Measurements from ENCODE around the gene PSMC1. TPM values are rescaled to one million over a fixed set of nuclear protein-coding genes. Genes with fewer than 3 reads are reported as not detected.

PSMC1 gene
- total RNA-seq, 6 experiments from 2014 or later: 40.1 to 79.0 (median 54.4) TPM

DNA sequence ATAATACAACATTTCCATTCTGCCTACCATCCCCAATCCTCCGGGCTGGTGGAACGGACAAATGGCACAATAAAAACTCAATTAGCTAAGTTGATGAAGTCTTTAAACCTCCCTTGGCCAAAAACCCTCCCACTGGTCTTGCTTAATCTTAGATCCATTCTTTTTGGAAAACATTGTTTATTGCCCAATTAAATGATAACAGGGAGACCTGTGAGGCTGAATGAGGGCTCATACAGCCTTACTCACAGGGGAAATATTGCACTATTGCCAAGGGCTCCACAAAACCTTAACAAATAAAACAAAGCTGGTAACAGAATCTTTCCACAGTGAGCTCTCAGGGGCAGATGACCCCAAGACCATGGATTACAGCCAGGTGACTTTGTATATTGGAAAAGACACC lies 7.8 kb upstream of the PSMC1 start:
- H3K4me3 ChIP-seq: no peak overlapping the region
- no peaks in the 10 kb centered on the region for H3K4me1 ChIP-seq
- TF ChIP-seq, protein P1, sequence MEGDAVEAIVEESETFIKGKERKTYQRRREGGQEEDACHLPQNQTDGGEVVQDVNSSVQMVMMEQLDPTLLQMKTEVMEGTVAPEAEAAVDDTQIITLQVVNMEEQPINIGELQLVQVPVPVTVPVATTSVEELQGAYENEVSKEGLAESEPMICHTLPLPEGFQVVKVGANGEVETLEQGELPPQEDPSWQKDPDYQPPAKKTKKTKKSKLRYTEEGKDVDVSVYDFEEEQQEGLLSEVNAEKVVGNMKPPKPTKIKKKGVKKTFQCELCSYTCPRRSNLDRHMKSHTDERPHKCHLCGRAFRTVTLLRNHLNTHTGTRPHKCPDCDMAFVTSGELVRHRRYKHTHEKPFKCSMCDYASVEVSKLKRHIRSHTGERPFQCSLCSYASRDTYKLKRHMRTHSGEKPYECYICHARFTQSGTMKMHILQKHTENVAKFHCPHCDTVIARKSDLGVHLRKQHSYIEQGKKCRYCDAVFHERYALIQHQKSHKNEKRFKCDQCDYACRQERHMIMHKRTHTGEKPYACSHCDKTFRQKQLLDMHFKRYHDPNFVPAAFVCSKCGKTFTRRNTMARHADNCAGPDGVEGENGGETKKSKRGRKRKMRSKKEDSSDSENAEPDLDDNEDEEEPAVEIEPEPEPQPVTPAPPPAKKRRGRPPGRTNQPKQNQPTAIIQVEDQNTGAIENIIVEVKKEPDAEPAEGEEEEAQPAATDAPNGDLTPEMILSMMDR (IDR thresholded peaks at IDR 0.05): no peak
- no peak for TF ChIP-seq POLR2A (IDR thresholded peaks at IDR 0.05)
- intact Hi-C loops (cut with DNase I): no loop called here
- H3K27me3 ChIP-seq: no peaks in the 10 kb centered on the region
- H3K36me3 ChIP-seq: no peaks in the 10 kb centered on the region
- H3K27ac ChIP-seq: no peak overlapping the region
- no peaks in the 10 kb centered on the region for H3K9me3 ChIP-seq
- DNase-seq: no peak
- 92% methylated on average over 2 of the region's 2 CpGs for WGBS (ENCODE audit: insufficient coverage, low coverage, low lambda C conversion rate, missing lambda C conversion rate)
- ATAC-seq: no peak

DNA sequence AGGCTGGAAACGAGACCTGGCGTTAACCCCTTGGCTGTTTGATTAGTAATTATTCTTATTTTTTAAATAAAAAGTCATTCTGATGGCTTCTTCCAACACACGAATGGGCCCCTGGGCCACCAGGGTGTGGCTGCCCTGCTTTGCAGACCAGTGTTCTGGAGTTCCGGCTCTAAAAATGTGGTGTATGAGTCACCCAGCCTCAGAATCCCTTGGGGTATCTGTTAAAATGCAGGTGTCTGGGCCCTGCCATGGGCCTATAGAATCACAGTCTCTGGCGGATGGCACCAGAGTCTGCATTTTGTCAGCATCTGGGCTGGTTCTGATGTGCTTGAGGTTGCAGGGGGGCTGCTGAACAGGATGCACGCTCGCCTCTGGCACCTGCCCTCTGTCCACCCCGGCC lies 2.5 kb upstream of the PSMC1 start:
- no peak for DNase-seq
- intact Hi-C loops (cut with DNase I): no loop called here
- H3K36me3 ChIP-seq: peaks cover 0 to under 1% (median 0%) of the 10 kb centered on the region in 4 donors
- 68% methylated on average over 4 of the region's 8 CpGs for WGBS (ENCODE audit: insufficient coverage, low coverage, low lambda C conversion rate, missing lambda C conversion rate)
- no peak for ATAC-seq
- H3K27me3 ChIP-seq: no peaks in the 10 kb centered on the region
- H3K4me1 ChIP-seq: peaks cover 0 to 11% (median 3%) of the 10 kb centered on the region in 4 donors
- no peak overlapping the region for H3K27ac ChIP-seq
- TF ChIP-seq POLR2A (IDR thresholded peaks at IDR 0.05): no peak
- TF ChIP-seq, protein P1 (IDR thresholded peaks at IDR 0.05): no peak
- no peak overlapping the region for H3K4me3 ChIP-seq
- H3K9me3 ChIP-seq: no peaks in the 10 kb centered on the region

DNA sequence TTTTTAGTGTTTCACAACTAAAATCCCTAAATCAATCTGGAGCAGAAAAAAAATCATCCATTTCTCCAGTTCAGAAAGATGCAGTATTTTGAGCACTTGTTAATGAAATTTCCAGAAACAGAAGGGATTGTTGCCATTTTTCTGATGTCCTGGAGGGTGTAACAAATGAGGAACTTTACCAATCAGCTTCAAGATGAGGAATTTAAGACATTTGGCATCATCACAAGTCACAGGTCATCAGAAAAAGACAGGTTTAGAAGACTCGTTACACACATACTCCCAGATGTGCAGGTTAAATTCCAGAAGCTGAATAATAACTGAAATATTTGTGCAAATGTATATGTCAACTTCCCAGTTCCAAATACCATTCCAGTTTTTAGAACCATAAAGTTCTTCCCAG lies 482 bp upstream of the PSMC1 start:
- H3K9me3 ChIP-seq: no peaks in the 10 kb centered on the region
- no peak for ATAC-seq
- H3K27me3 ChIP-seq: no peaks in the 10 kb centered on the region
- DNase-seq: no peak
- WGBS (ENCODE audit: insufficient coverage, low coverage, low lambda C conversion rate, missing lambda C conversion rate): 73% methylated on average over 1 of the region's 1 CpG
- peaks cover 0 to 18% (median 7%) of the 10 kb centered on the region in 4 donors for H3K36me3 ChIP-seq
- peak overlapping the region in 2 of 3 donors; percentile 78 to 81 for H3K27ac ChIP-seq
- H3K4me3 ChIP-seq: peak overlapping the region; percentile 97 to 100 (median 100)
- TF ChIP-seq, protein P1 (IDR thresholded peaks at IDR 0.05): no peak
- no peak for TF ChIP-seq POLR2A (IDR thresholded peaks at IDR 0.05)
- H3K4me1 ChIP-seq: peaks cover 0 to 11% (median 3%) of the 10 kb centered on the region in 4 donors
- intact Hi-C loops (cut with DNase I): no loop called here

DNA sequence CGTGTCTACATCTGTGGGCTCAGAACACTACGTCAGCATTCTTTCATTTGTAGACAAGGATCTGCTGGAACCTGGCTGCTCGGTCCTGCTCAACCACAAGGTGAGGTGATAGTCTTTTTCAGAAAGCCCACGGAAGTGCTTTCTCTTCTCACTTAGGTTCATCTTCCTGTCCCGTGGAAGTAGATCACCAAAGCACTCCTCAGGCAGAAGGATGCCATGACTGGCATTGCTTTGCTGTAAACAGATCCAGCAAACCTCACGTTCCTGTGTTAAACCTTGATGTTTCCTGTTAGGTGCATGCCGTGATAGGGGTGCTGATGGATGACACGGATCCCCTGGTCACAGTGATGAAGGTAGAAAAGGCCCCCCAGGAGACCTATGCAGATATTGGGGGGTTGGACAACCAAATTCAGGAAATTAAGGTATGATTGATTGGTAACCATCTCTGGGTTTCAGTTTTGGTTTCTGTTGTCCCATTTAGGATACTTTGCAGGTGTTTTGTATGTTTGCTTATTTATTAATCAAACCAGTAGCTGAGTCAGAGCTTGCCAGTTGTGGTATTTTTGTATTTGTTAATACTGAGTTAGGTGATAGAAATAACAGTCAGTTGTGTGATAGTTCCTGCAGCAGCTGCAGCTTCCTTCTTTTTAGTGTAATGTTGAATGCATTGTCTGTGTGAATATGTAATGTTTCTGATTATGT lies 7.5 kb downstream of the PSMC1 start:
- no peak for TF ChIP-seq POLR2A (IDR thresholded peaks at IDR 0.05)
- no peaks in the 10 kb centered on the region for H3K4me1 ChIP-seq
- intact Hi-C loops (cut with DNase I): no loop called here
- ATAC-seq (peak in 1 of 4 donors; percentile 45), DNase-seq (no peak)
- peaks cover 9 to 83% (median 49%) of the 10 kb centered on the region in 4 donors for H3K36me3 ChIP-seq
- WGBS (ENCODE audit: insufficient coverage, low coverage, low lambda C conversion rate, missing lambda C conversion rate): 63% methylated on average over 6 of the region's 8 CpGs
- H3K9me3 ChIP-seq: no peaks in the 10 kb centered on the region
- H3K27me3 ChIP-seq: no peaks in the 10 kb centered on the region
- H3K27ac ChIP-seq: no peak overlapping the region
- no peak overlapping the region for H3K4me3 ChIP-seq

DNA sequence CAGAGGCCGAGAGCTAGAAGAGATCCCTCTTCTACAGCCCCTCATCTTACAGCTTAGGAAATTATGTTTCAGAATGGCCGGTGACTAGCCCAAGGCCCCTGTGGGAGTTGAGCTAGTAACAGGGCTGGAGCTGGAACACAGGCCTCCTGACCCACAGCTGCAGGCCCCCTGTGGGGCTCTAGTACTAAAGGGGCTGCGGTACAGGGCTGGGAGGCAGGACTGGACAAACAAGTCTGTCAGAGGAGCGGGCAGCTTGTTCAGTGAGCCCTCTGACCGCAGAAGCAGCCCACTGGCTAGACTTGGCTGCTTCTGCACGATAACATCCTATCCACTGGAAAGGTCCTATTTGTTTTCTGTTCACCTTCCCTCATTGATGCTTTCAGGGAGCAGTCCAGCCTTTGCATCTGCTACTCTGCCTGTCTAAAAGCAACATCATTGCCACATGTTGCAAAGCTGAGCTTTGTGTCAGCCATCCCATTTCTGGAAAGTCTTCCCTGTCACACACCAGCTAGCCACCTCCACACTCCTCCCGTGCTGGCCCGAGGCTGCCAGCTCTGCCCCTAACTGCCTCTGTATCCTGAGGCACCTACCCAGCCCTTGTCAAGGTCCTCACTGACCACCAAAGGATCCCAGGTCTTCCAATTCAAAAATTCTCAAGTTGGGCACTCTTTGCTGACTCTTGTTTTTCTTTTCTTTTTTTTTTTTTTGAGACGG lies 10.2 kb downstream of the PSMC1 start:
- intact Hi-C loops (cut with DNase I): no loop called here
- TF ChIP-seq, protein P1 (IDR thresholded peaks at IDR 0.05): no peak
- no peak for TF ChIP-seq POLR2A (IDR thresholded peaks at IDR 0.05)
- peak in 1 of 3 donors; percentile 37 for DNase-seq
- Histone ChIP-seq H3K27me3 (no peaks in the 10 kb centered on the region), H3K36me3 (peaks cover 9 to 88% (median 47%) of the 10 kb centered on the region in 4 donors), H3K4me3 (no peak overlapping the region), H3K9me3 (no peaks in the 10 kb centered on the region), H3K27ac (no peak overlapping the region), H3K4me1 (no peaks in the 10 kb centered on the region)
- peak in 1 of 4 donors; percentile 36 for ATAC-seq
- 80% methylated on average over 1 of the region's 9 CpGs for WGBS (ENCODE audit: insufficient coverage, low coverage, low lambda C conversion rate, missing lambda C conversion rate)

Data from right lobe of liver (tissue), 6 donors.